K562 (cell line): ENCODE results near the gene TMEM229B. TPM values are rescaled to one million over a fixed set of nuclear protein-coding genes. Genes with fewer than 3 reads are reported as not detected.

Experiments used
- CAMTA2 ChIP-seq: fragments of 250-450 bp; sonication (Bioruptor Pico); conservative IDR thresholded peaks from 2 replicates; pipeline ENCODE4 v1.5.1; 2022
- DEAF1 ChIP-seq: fragments of 450-650 bp; formaldehyde crosslinking; IDR thresholded peaks from 2 replicates; pipeline ENCODE4 v1.4.0; 2020; ENCODE audit warnings: mild to moderate bottlenecking, moderate library complexity
- DNMT1 ChIP-seq: fragments of 450-650 bp; IDR thresholded peaks from 2 replicates; pipeline ENCODE4 v1.6.1; 2016; ENCODE audit warnings: antibody characterized with exemption, mild to moderate bottlenecking
- E2F4 ChIP-seq: sonication (generic); formaldehyde crosslinking; IDR thresholded peaks from 2 replicates; pipeline ENCODE4 v1.8.0; 2022; ENCODE audit warnings: mild to moderate bottlenecking, low read depth, missing genetic modification reagents
- FOXK2 ChIP-seq, 2 experiments: fragments of 450-650 bp; IDR thresholded peaks in 1 of 2; conservative IDR thresholded peaks in 1 of 2; 2 replicates each; pipeline ENCODE4 v1.6.1; 2016; ENCODE audit warnings: low read depth in 2 of 2, mild to moderate bottlenecking in 1 of 2
- LCOR ChIP-seq: sonication (generic); formaldehyde crosslinking; IDR thresholded peaks from 2 replicates; pipeline ENCODE4 v1.8.0; 2022; ENCODE audit warnings: mild to moderate bottlenecking, missing genetic modification reagents
- NEUROD1 ChIP-seq: fragments of 150-350 bp; IDR thresholded peaks from 2 replicates; pipeline ENCODE4 v1.6.1; 2014; ENCODE audit warnings: borderline replicate concordance, low read length, low read depth; ENCODE audit not compliant: partially characterized antibody
- PKNOX1 ChIP-seq: fragments of 450-650 bp; IDR thresholded peaks from 2 replicates; pipeline ENCODE4 v1.6.1; 2016
- PRPF4 ChIP-seq: fragments of 200-400 bp; formaldehyde crosslinking; IDR thresholded peaks from one replicate; pipeline ENCODE4 v1.6.1; 2017; ENCODE audit warnings: low read length, low read depth, mild to moderate bottlenecking; ENCODE audit not compliant: insufficient read depth, poor library complexity, severe bottlenecking
- RBFOX2 ChIP-seq: fragments of 200-400 bp; formaldehyde crosslinking; IDR thresholded peaks from 2 replicates; pipeline ENCODE4 v1.6.1; 2017; ENCODE audit warnings: low read depth, mild to moderate bottlenecking, low read length, moderate library complexity
- REST ChIP-seq, 2 experiments: fragments of 450-650 bp; formaldehyde crosslinking in 1 of 2; IDR thresholded peaks; 2 replicates each; pipeline versions ENCODE4 v1.4.0 to v1.6.1; 2014 to 2020; ENCODE audit warnings: mild to moderate bottlenecking in 2 of 2, borderline replicate concordance in 1 of 2, low read depth in 1 of 2
- RHOXF2B ChIP-seq: fragments of 250-450 bp; sonication (Bioruptor Pico); conservative IDR thresholded peaks from 2 replicates; pipeline ENCODE4 v1.5.1; 2021
- SNIP1 ChIP-seq: fragments of 450-650 bp; IDR thresholded peaks from 2 replicates; pipeline ENCODE4 v1.7.1; 2017; ENCODE audit warnings: low read depth, mild to moderate bottlenecking
- TEAD1 ChIP-seq, 2 experiments: fragments of 450-650 bp in 1 of 2; sonication (generic) in 1 of 2; formaldehyde crosslinking; IDR thresholded peaks; 2 replicates each; pipeline versions ENCODE4 v1.4.0 to v1.8.0; 2020 to 2022; ENCODE audit warnings: mild to moderate bottlenecking in 2 of 2, missing genetic modification reagents in 1 of 2
- ZFX ChIP-seq: sonication (generic); formaldehyde crosslinking; IDR thresholded peaks from 2 replicates; pipeline ENCODE4 v1.8.0; 2022; ENCODE audit warnings: mild to moderate bottlenecking, missing genetic modification reagents, moderate library complexity
- polyA plus RNA-seq, 8 experiments: library from polyadenylated mRNA; depleted of rRNA in 4 of 8; stranded (reverse) in 5 of 8; unstranded in 3 of 8; fragments of >200 nt; fragmentation: Nextera tagmentation in 2 of 8; fragmentation: Illumina TruSeq in 1 of 8; extraction: Ambion mirVana in 2 of 8; extraction: Trizol in 1 of 8; gene quantifications; 2 replicates each; pipeline versions ENCODE4 v1.2.1 to v1.2.3, GENCODE V29; 2011 to 2014; ENCODE audit warnings: inconsistent platforms in 1 of 8, missing spikeins in 1 of 8
- total RNA-seq, 7 experiments: library from RNA; depleted of rRNA in 6 of 7; stranded (reverse); fragments of >200 nt in 6 of 7; fragmentation: Illumina TruSeq in 2 of 7; extraction: Trizol in 2 of 7; gene quantifications; 2 replicates each; pipeline versions ENCODE4 v1.2.1 to v1.2.3, GENCODE V29; 2011 to 2021; ENCODE audit warnings: low replicate concordance in 1 of 7

The TMEM229B gene
- total and polyA plus RNA-seq, 9 of the 15 experiments (the other 6 are each of a cell fraction or from before 2014, with no cell fraction given) = not detected

GRCh38 chr14:67526676-67527459, 38.3 kb upstream of the TMEM229B start (continued):
- TF ChIP-seq REST (IDR thresholded peaks at IDR 0.05; ENCODE audit: borderline replicate concordance) = peak; percentile 61; the same call in 1 of the 2 replicates
- no peak for TF ChIP-seq REST (CRISPR knock-in tag; IDR thresholded peaks at IDR 0.05; ENCODE audit: low read depth)
- TF ChIP-seq DEAF1 (CRISPR knock-in tag) = peak; percentile 69; the same call in 1 of the 2 replicates
- no peak for TF ChIP-seq SNIP1
- no peak for TF ChIP-seq E2F4
- no peak for TF ChIP-seq LCOR (CRISPR knock-in tag)
- no peak for TF ChIP-seq DNMT1
- no peak for TF ChIP-seq CAMTA2
- TF ChIP-seq NEUROD1 = no peak
- no peak for TF ChIP-seq RHOXF2B (CRISPR knock-in tag)
- TF ChIP-seq FOXK2 (conservative IDR thresholded peaks at IDR 0.05 in 1 of 2, IDR thresholded peaks at IDR 0.05 in 1 of 2; ENCODE audit: low read depth in 2 of 2) = peak in 1 of 2 experiments; percentile 30; a peak in 2 of 4 replicates
- no peak for TF ChIP-seq PKNOX1
- no peak for TF ChIP-seq TEAD1 (CRISPR knock-in tag; IDR thresholded peaks at IDR 0.05)
- TF ChIP-seq PRPF4 = no peak
- no peak for TF ChIP-seq ZFX (CRISPR knock-in tag)
- TF ChIP-seq RBFOX2 = no peak
